GM21381 (cell line): ENCODE results near the gene ZDHHC7.

ENCODE experiments used
- ATAC-seq: cut with Tn5 transposase; IDR thresholded peaks from one replicate; pipeline ENCODE4 v1.9.1; 2021; ENCODE audit warnings: mild to moderate bottlenecking, moderate library complexity; ENCODE audit not compliant: unreplicated experiment

Gene ZDHHC7

DNA sequence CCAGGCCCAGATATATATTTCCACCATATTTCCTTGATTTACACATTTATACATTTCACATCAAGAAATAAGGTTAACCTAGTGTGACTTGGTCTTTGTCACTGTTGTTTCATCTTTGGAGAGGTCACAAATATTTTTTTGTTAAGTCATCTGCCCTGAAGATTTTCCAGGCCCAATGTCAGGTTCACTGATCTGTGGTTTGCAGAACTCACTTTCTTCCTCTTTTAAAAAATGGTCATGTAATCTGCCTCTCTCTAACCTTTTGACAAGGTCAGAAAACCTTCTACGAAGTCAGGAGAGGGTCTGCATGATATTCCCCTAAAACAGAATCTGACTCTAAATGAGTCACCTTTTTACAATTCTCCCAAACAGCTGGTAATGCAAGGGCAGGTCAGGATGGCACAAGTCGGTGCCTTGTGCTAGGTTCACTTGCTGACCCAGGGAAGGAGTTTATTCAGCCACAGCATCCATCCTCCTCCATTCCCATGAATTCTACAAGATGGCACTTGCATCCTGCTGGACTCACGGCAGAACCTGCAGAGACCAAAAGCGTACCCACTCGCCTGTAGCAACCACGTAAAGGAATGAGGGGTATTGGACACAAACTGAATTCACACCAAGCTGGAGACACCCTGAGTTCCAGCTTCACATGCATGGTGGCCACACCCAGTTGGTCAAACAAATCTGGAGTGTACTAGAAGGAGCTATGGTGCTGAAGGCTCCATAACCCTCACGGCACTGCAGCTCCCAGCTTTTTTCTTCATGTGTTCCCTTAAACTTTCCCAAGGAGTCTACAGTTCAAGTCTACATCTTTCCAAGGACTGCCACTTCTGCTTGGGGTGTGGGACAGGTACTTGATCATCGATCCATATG is 14.7 kb upstream of the ZDHHC7 start:
- no peak for ATAC-seq

DNA sequence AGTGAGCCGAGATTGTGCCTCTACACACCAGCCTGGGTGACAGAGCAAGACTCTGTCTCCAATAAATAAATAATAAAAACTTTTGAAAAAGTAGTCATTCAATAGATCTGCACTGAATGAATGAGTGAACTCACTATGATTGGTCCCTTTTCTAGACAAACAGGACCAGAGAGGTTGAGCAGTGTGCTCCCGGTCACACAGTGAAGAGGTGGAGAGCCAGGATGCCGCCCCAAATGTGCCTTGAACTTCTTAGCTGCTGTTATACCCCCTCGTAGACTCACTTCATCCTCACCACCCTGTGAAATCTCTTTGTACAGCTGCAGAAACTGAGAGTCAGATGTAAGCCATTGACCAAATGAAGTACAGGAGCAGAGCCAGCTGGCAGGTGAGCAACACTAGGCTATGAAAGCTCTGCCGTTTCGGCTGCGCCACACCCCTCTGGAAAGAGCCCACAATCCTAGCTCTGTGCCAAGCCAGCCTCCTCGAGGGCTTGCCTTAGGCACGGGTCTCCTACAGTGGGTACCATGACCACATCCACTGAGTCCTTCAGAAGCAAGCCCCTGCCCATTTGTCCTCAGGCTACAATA is 8.4 kb upstream of the ZDHHC7 start:
- ATAC-seq: no peak

DNA sequence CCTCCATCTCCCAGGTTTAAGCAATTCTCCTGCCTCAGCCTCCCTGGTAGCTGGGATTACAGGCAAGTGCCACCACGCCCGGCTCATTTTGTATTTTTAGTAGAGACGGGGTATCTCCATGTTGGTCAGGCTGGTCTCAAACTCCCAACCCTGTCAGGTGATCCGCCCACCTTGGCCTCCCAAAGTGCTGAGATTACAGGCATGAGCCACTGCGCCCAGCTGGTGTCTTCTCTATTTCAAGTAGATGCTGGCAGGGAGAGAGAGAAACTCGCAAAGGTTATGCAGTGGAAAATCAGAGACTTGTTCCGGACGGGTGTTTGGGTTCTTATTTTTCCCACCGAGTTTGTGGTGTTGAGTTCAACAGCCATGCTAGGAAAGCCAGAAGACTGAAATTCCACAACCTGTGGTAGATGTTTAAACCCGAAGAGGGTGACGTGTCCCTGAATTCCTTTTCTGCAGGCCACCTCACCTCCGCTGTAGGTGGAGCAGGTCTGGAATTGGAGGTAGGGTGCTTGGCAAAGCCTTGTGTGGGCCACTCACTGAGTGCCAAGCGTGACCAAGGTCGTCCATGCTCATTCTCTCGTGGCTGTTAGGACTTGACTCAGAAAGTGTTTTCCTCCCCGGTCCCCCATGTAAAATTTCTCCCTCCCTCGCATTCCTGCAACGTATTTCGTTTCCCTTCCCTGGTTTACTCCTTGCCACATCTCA is 7.3 kb upstream of the ZDHHC7 start:
- no peak for ATAC-seq

DNA sequence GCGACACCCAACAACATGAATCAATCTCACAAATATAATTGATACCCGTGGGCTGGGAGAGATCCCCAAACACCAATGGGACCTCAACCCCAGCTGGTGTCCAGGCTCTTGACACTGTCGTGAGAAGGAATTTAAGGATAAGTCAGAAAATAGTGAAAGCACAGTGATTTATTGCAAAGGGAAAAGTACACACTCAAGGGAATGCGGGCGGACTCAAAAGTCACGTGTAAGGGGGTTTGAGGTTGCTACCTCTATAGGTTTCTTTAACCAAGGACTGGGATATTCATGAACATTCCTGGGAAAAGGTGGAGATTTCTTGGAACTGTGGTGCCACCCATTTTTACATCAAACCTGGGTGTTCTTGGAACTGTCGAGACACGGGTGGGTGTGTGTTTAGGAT is 6.3 kb upstream of the ZDHHC7 start:
- no peak for ATAC-seq

DNA sequence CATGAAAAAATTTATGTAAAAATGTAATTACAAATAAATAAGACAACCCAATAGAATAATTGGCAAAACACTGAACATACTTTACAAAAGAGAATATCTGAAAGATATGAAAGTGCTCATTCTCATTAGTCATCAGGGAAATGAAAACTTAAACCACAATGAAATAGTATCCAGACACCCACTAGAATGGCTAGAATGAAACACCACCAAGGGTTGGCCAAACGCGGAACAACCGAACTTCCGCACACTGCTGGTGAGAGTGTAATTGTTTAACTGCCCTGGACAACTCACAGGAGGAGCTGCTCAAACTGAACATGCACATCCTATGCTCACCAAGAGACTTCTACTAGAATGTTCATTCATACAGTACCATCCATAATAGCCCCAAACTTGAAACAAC is 5.8 kb upstream of the ZDHHC7 start:
- ATAC-seq: peak; percentile 74

DNA sequence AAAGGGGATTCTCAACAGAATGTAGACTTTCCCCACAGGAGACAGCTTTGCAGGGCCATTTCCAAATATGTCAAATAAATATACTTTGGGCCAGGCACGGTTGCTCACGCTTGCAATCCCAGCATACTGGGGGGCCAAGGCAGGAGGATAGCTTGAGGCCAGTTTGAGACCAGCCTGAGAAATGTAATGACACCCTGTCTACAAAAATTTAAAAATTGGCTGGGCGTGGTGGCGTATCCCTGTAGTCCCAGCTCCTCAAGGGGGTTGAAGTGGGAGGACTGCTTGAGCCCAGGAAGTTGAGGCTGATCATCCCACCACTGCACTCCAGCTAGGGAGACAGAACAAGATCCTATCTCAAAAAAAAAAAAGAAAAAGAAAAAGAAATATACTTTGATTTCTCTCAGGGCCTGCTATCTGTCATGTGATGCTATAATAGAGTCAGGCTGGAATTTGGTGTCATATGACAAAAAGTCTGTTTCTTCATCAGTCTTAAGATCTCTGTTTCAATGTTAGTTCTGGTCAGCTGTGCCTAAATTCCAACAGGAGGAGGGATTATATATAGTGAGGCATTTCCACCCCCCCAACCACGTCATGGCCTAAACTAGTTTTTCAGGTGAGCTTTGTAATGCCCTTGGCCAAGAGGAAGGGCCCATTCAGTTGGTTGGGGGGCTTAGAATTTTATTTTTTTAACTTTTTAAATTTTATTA is 4.3 kb upstream of the ZDHHC7 start:
- no peak for ATAC-seq

DNA sequence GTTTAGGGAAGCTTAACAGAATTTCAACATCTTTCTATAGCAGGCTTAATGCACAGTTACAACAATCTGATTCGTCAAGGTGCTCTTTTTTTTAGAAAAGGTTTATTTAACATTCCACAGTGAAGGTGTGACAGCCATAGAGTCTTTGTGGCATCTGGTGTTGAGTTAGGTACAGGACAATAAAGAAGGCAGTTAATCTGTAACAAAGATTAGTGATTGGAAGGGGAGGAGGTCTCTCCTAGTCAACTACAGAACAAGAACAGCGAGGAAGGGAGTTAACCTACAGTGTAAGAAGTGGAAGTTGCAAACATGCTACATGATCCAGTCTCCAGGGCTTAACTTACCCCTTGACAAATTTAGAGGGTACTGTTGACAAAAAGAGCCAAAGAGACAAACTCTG is 3.0 kb upstream of the ZDHHC7 start:
- ATAC-seq: no peak

DNA sequence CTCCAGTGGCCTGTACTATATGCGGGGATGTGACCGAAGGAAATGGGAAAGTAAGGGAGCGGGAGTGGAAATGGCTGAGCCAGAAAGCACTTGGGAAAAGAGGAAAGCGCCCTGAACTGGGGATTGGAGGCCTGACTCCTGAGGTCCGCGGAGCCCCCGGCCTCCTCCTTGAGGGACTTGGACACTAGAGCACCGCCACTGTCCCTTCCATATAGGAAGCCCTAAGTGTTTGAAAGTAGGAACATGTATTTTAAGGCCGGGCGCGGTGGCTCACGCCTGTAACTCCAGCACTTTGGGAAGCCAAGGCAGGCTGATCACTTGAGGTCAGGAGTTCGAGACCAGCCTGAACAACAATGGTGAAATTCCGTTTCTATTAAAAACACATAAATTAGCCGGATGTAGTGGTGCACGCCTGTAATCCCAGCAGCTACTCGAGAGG is 530 bp upstream of the ZDHHC7 start:
- ATAC-seq: peak; percentile 4

DNA sequence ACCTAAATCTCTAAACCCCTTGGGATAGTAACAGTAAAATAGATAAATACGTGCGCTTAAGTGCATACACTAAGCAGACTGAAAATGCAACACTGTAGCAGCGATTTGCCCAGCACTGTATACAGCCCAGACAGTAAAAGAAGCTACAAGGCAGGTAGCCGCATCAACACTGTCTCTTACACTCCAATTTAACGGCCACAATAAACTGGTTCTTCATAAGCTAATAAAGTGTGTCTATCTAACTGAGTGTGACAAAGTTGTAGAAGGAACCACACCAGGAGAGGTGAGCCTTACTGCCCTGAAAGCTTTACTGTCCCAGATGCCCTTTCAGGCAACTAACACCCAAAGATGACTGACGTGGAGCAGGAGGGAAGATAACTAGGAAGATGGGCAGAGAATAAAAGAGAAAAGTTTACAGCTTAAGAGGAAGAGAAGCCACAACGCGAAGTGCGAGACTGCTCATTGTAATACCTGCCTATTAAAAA is 847 bp downstream of the ZDHHC7 start:
- ATAC-seq: peak; percentile 6

DNA sequence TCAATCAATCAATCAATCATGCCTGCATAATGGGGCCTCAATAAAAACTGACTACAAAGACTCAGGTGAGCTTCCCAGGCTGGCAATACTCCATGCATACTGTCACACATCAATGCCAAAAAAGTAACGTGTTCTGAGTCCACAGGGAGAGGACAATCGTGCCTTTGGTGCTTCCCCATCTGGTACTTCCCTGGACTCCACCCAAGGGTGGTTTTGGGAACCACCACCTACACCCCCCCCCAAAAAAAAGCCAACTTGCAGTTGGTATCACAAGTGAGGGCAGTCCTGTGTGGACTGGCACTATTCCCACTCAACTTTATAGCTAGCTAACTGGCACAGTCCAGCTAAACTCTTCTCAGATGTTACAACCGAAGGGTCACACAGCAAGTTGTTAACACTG is 3.1 kb downstream of the ZDHHC7 start:
- no peak for ATAC-seq

DNA sequence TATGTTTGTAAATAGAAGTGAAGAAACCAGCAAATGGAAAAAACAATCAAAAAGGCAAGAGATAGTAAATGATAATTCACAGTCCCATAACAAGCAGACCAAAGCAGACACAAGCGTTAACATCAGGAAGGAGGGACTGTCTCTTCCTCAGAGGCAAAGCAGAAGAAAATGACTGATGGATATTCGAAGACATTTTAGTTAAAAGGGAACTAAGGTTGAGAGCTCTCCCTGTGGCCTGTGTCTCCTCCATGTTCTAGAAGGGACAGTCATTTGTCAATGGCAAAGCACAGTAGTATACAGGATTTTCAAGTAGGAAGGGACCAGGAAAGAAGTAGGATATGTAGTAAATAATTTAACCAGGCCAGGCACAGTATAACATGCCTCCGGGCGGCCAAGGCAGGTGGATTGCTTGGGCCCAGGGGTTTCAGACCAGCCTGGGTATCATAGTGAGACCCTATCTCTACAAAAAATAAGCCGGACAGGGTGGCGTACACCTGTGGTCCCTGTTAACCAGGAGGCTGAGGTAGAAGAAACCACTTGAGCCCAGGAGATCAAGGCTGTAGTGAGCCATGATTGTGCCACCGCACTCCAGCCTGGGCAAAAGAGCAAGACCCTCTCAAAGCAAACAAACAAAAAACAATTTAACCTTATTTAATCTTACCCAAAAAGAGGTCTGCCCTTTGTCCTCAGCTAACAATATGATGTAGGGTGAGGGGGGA is 3.7 kb downstream of the ZDHHC7 start:
- ATAC-seq: no peak

DNA sequence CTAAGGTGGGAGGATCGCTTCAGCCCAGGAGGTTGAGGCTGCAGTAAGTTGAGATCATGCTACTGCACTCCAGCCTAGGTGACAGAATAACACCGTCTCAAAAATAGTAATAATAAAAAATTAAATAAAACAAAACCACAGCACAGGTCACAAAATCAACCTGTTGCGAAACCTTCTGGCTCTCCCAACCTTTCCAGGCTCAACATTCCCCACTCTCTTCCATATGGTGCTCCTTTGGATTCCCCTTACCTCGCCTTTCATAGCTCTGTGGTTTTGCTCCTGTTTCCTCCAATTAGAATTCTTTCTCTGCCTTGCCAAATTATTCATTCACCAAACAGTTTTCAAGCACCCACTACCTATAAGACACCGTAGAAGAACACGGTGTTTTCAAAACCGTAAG is 4.7 kb downstream of the ZDHHC7 start:
- no peak for ATAC-seq

DNA sequence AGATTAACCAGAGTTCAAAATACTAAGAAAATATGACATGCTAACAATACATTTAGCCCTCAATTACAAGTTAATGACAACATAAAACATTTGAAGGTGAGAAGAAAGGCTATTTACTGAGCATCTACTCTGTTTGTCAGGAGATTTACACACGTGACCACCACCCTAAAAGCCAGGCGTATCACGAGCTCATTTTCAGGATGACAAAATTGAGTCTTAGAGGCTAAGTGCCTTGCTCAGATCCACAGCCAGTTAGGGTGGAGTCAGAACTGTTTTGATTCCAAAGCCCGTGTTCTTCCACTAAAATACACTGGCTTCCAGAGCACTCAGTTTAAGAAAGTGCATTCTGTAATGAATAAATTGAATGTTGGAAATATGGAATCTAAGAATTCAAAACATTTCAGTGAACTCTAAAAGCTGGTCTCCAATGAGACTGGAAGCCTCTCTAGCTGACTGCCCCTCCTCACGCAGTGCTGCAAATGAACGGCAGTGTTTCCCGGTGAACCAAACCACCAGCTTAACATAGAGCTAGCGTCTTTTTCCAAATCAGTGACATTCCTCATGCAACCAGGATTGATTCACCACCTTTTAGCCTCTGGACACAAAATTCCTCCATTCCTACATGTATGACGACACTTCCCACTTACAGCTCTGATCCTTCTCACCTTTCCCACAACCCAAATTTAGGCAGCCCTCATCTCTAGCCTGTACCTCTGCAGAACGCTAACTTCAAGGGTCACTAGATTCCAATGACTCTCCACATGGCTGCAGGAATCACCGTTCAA is 5.9 kb downstream of the ZDHHC7 start:
- ATAC-seq: no peak

DNA sequence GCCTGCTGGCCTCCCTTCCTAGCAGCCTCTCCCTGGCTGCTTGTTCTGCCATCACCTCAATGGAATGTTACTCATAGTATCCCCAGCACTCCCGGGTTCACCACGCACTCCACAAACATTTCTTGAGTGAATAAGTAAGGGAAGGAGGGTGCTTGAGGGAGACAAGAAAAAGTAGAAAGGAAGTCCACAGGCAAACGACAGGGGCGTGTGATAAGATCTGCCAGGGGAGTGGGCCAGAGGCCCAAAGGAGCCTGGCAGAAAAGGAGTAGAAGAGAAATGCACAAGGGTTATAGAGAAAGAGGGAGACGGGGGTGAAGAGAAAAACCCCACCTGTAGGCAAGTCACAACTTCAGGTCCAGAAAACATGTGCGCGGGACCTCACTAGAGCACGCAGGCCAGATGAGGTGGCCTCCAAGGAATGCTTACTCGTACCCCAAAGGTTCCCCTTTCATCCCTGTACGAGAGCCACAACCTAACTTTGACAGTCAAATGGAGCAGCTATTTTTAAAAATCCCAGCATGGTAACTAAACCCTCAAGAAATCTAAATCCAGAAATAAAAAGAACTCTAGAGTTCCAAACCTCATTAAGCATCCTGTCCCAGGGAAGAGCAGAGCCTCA is 6.6 kb downstream of the ZDHHC7 start:
- ATAC-seq: no peak

DNA sequence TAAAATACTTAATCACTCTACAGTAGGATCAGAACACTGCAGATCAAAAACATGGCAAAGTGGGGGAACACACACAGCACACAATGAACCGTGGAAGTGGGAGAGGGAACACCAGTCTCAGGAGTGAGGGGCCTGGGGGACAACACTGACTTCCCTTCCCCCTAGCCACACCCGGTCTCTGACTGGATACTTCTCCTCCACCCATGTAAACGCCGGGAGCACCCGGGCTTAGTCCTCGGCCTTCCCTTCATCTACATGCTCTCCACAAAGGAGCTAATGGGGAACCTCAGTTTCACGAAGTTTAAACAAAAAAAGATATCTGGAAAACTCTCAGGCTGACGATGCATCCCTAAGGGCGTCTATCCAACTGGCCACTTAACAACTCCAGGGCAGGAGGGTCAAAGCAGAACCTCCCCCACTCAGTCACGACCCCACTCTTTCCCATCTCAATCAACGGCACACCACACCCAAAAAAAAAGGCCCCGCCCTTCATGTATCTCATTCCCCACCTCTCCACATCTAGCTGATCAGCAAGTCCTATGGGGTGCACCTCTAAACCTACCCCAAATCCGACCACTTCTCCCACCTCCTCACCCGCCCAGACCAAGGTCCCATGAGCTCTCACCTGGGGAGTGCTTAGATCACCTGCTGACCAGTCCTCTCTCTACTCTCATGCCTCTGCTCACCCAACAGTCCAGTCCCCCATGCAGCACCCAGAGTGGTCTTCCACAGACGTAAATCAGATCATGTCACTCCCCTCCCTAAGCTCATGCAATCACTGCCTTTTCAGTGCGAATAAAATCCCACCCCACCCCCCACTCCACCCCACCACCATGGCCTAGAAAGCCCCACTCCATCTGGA is 7.4 kb downstream of the ZDHHC7 start:
- no peak for ATAC-seq

DNA sequence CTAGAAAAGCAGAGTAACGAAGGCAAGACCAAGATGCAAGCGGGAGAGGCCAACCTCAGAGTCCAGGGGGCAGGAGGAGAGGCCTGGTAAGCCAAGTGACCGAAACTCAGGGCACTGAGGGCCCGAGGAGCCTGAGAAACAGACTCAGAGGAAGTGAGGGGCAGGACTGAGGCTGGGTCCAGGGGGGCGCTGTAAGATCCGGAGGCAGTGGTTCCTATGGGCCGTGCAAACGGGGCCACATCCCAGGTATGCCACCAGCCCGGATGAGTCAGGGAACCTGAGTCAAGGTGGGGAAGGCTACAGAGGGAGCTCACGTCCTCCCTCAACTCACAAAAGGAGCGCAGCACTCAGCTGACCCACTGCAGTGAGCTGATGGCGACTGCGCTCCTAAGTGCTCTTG is 8.3 kb downstream of the ZDHHC7 start:
- ATAC-seq: no peak

DNA sequence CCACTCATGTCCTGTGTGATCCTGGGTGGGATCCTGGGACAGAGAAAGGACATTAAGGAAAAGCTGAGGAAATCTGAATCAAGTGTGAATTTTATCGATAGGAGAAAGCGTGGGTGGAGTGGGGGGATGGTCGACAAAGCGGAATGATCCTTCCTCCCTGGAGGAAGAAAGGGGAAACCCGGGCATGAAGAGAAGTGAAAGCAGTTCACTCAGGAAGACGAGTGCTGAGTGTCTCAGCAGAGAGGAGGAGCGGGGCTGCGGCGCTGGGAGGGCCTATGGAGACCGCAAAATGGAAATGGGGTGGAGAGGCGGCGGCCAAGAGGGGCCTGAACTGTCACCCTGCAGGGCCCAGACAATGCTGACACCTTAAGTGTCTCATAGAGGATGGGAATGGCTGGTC is 8.7 kb downstream of the ZDHHC7 start:
- no peak for ATAC-seq

DNA sequence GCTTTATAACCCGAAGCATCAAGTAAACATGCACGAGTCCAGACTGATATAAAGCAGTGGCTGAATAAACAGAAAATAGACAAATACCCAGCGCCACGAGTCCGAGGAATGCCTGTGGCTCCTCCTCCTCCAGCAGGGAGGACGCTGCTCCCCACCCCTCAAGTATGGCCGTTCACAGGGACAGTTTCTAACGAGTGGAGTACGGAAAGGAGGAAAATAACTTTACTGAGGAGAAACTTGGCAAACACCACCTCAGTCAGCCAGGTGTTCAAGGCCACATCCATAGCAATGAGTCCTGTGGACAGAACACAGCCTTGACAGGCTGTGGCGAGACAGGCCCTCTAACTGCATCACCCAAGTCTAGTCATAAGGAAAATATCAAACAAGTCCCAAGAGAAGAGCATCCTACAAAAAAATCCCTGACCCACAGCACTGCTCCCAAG is 9.2 kb downstream of the ZDHHC7 start:
- no peak for ATAC-seq
